GM21515 (cell line): Measurements from ENCODE around the gene ADD2.
"Not testable (repeated sequence)": the region's sequence is repeated elsewhere in the genome, so short reads cannot be mapped to it uniquely, and the experiment has no call there.

Experiments
- ATAC-seq: cut with Tn5 transposase; IDR thresholded peaks from one replicate; pipeline ENCODE4 v1.9.1; 2021; ENCODE audit not compliant: unreplicated experiment

Gene ADD2

DNA sequence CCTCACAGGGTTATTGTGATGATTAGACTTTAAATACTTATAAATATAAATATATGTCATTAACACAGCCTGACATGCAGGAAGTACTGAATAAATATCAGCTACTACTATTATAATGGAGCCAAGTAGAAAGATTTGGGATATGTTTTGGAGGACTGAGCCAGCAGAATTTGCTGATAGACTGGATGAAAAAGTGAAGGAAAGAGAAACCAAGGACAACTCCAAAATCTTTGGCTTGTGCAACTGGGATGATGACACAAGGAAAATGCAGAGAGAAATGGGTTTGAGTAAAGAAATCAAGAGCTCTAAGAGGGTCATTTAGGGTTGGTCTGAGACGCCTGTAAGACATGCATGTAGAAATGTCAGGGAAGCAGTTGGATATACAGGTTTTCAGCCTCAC is 15.6 kb downstream of the ADD2 start:
- no peak for ATAC-seq

DNA sequence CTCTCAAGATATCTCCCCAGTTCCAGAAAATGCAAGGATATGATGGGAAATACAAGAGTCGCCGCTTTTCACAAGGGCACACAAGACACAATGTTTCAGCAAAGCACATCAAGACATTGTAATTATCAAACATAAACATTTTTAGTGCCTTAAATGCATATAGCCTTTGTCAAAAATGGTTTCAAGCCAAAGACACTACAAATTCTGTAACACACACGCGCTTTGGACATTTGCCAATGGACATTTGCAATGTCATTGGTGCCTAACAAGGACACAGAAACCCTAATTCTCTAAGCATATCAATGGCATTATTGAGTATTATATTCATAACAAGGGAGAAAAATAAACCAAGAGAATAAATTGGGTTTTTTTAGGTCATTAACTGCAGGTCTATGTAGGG is 16.1 kb downstream of the ADD2 start:
- ATAC-seq, result no peak

- ATAC-seq, result no peak
Measured at GRCh38 chr2:70750320-70750719, 17.7 kb downstream of the ADD2 start.

GRCh38 chr2:70748002-70748784 is 19.8 kb downstream of the ADD2 start:
- ATAC-seq, result no peak

DNA sequence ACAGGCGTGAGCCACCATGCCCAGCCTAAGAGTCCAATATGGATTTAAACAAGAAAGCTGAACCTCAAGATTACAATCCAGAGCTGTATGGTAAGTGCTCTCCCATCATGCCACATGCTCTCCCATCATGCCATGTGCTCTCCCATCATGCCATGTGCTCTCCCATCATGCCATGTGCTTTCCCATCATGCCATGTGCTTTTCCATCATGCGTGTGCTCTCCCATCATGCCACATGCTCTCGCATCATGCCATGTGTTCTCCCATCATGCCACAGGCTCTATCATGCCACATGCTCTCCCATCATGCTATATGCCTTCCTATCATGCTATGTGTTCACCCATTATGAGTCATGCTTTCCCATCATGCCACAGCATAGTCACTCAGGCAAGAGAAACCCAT is 20.7 kb downstream of the ADD2 start:
- no peak for ATAC-seq

- no peak for ATAC-seq
Measured at GRCh38 chr2:70746094-70746974, 21.7 kb downstream of the ADD2 start.

DNA sequence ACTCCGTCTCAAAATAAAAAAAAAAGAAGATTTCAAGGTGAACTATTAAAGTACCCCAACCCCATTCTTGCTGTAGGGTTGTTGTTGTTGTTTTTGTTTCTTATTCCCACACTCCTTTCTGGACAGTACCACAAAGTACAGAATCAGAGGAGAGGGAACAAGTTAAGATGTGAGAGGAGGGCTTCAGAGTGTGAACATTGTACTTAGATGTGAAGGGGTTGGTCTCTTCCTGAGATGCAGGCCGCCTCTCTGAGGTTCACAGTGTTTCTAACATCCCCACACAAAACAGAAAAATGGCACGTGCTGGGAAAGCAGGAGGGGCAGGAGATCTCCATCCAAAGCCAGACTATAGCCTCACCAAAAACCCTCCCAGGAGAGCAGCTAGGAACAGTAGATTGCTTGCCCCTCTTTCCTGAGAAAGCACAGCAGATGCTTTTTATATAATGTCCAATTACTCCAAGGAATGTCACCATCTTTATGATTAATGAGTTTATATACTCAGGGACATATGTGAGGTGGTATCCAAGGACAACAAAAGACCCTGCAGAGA is 22.6 kb downstream of the ADD2 start:
- ATAC-seq, result no peak

GRCh38 chr2:70744397-70744796 is 23.6 kb downstream of the ADD2 start:
- ATAC-seq, result no peak

DNA sequence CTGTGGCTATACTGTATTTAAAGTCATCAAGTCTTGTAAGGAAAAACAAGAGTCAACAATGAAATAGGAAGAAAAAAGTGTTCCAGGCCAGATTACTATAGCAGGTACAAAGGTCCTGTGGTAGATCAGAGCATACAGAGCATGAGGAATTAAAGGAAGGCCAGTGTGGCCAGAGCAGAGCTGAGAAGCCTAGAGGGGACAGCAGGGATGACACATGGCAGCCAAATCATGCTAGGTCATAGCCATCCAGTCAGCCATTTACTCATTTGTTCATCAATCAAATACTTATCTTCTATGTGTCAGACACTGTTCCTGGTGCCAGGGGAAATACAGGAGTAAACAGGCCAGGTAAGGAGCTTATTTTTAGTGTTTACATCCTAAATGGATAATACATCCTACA is 24.3 kb downstream of the ADD2 start:
- ATAC-seq, result no peak

DNA sequence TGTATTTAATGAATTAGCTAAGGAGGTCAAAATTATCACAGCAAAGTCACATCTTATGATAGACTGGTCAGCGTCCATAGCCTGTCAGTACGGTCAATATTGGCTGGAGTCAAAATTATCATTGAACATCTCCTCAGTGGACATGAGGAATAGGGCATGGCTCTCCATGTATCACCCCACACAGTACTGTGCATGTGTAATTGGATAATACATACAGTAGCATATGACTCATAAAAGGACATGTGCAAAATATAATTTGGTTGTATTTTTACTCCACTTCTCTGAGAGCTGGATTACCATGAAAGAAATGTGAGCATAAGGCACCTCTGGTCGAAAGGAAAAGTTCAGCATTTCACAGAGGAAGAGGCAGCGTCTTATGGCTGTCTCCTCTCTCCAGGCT is 24.9 kb downstream of the ADD2 start:
- ATAC-seq, result no peak

DNA sequence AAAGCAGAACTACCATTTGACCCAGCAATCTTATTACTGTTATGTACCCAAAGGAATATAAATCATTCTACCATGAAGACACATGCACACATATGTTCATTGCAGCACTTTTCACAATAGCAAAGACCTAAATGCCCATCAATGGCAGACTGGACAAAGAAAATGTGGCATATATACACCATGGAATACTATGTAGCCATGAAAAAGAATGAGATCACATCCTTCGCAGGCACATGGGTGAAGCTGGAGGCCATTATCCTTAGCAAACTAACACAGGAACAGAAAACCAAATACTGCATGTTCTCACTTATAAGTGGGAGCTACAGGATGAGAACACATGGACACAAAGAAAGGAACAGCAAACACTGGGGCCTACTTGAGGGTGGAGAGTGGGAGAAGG is 28.5 kb downstream of the ADD2 start:
- not testable (repeated sequence) for ATAC-seq

DNA sequence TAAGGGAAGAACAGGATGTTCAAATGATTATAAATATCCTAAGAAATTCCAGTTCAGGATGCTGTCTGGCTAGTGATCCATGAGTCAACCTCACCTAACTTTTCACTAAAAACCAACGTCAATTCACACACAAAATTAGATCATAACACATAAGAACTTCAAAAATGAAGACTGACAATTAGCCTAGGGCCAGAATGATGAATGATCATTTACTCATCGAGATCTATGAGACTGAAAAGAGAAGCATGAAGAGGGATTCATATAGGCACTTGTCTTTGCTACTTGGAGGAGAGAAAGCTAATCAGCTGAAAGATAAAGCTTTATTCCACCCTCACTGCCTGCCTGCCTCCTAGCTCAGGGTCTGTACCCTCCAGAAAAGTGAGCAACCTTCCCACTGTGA is 29.8 kb downstream of the ADD2 start:
- no peak for ATAC-seq

GRCh38 chr2:70735071-70735470 is 32.9 kb downstream of the ADD2 start:
- no peak for ATAC-seq

GRCh38 chr2:70733646-70734180 is 34.3 kb downstream of the ADD2 start:
- ATAC-seq, result no peak

GRCh38 chr2:70732766-70733645 is 35.0 kb downstream of the ADD2 start:
- ATAC-seq, result no peak

- no peak for ATAC-seq
Measured at GRCh38 chr2:70730730-70731129, 37.3 kb downstream of the ADD2 start.

DNA sequence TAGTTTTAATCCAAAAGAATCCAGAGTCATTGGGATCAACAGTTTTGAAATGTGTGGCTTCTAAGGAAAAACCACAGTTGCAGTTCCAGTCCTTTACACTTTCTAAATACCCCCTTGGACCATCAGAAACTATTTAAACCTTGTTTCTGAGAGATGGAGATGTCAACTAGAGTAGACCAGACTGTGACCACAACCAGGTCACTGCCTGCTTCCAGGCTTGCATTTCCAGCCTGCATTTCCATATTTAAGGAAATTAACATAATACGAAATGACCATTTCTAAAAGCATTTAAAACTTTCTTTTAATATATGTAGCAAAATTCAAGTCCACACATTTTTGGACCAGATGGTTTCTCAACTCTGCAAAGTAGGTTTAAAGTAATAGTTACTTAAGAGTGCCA is 38.4 kb downstream of the ADD2 start:
- ATAC-seq, result no peak

GRCh38 chr2:70728128-70728527 is 39.9 kb downstream of the ADD2 start:
- ATAC-seq, result no peak

DNA sequence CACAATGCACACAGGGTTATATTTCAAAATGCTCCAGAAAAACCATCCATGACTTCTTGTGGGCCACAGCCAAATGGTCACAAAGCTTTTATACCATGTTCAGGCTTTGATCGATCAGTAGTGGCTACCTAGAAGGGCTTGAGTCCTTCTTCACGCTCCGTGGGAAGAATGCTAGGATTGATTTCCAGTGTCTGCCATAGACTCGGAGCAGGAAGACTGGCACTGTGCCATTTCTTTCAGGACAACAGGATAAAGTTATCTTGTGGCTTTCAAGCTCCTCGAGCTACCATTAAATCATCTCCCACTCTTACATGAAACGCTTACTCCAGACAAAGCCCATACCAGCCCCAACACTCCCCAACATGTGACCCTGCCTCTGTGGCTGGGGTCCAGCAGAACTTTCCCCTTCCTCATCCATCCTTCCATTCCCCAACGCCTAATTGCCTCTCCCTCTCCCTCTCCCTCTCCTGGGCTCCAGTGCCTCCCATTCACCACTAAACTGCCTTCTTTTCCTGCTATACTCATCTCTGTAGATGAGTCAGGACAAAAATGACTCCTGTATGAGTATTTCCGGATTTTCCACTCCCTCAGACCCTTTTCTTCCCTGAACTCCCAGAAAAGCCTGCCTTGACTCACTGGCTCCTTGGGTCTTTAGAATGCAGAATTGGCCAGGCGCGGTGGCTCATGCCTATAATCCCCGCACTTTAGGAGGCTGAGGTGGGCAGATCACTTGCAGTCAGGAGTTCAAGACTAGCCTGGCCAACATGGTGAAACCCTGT is 40.9 kb downstream of the ADD2 start:
- ATAC-seq, result no peak

GRCh38 chr2:70725505-70725904 is 42.5 kb downstream of the ADD2 start:
- no peak for ATAC-seq
